Activated naive CD4-positive, alpha-beta T cell treated with anti-CD3 and anti-CD28 coated beads, Interleukin-2, amount 50 U/mL, for 24 hours (primary cell): ENCODE data around the gene PRPF38A.
A peak's percentile ranks its signal among the peaks of the same experiment; 100 is the strongest.

Experiments
- H3K27ac Mint-ChIP-seq: one replicate; pipeline ENCODE4 v1.8.0; 2021; ENCODE audit warnings: mild to moderate bottlenecking, mixed read lengths
- H3K27me3 Mint-ChIP-seq: one replicate; pipeline ENCODE4 v1.8.0; 2021; ENCODE audit warnings: mixed read lengths
- H3K36me3 Mint-ChIP-seq: one replicate; pipeline ENCODE4 v1.8.0; 2021; ENCODE audit warnings: mixed read lengths
- H3K4me1 Mint-ChIP-seq: one replicate; pipeline ENCODE4 v1.8.0; 2021; ENCODE audit warnings: mixed read lengths
- H3K4me3 Mint-ChIP-seq: one replicate; pipeline ENCODE4 v1.8.0; 2021; ENCODE audit warnings: mild to moderate bottlenecking, mixed read lengths
- H3K9me3 Mint-ChIP-seq: one replicate; pipeline ENCODE4 v1.8.0; 2021; ENCODE audit warnings: mixed read lengths

PRPF38A gene

GRCh38 chr1:52404116-52404974, at the start of gene PRPF38A, which contains the start of gene ORC1:
Gene PRPF38A (plus strand): TSS chr1:52404602. CDS start chr1:52404750, 148 bp downstream.
Gene ORC1 (minus strand): TSS chr1:52404423. CDS start chr1:52402223, 2,200 bp downstream.
- Mint-ChIP-seq H3K9me3 (no peaks in the 10 kb centered on the region), H3K27me3 (no peaks in the 10 kb centered on the region), H3K4me3 (peak within 1 kb of the TSS; percentile 100), H3K27ac (peak within 1 kb of the TSS; percentile 99), H3K4me1 (peaks cover 39% of the 10 kb centered on the region), H3K36me3 (peaks cover 21% of the 10 kb centered on the region)

- Mint-ChIP-seq H3K9me3 (no peaks in the 10 kb centered on the region), H3K27ac (peak overlapping the region; percentile 35), H3K4me3 (no peak overlapping the region), H3K27me3 (no peaks in the 10 kb centered on the region), H3K36me3 (peaks cover 8% of the 10 kb centered on the region), H3K4me1 (no peaks in the 10 kb centered on the region)
These were observed 49.0 kb upstream of the PRPF38A start for GRCh38 chr1:52355436-52355835.

DNA sequence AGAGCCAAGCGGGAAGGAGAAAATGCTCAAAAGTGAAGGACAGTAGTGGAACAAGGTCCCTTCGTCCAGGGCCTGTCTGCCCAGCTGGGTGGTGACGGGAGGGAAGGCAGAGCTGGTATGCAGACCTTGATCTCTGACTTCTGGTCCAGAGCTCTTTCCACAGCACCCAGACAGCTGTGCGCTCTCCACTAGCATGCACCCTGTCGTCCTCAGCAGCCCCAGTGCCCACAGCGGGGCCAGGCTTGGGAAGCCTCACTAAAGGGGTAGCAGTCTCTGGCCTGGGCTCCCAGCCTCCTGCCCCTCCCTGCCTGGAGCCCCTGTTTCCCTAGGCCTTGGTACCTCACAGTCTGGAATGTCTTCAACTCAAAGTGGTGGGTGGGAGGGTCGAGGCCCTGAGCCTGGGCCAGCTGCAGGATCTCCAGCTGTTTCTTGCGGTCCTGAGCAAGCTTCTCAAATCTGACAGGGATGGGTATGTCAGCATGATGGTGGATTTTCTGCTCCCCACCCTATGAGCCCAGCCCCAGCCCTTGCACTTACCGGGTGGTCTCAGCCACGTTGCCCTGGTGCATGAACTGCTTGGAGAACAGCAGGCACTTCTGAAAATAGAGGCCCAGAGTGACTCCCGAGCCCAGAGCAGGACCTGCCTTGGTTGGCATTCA, 48.4 kb upstream of the PRPF38A start:
- Mint-ChIP-seq H3K27ac (no peak overlapping the region), H3K4me1 (no peaks in the 10 kb centered on the region), H3K4me3 (no peak overlapping the region), H3K36me3 (peaks cover 8% of the 10 kb centered on the region), H3K27me3 (no peaks in the 10 kb centered on the region), H3K9me3 (no peaks in the 10 kb centered on the region)

DNA sequence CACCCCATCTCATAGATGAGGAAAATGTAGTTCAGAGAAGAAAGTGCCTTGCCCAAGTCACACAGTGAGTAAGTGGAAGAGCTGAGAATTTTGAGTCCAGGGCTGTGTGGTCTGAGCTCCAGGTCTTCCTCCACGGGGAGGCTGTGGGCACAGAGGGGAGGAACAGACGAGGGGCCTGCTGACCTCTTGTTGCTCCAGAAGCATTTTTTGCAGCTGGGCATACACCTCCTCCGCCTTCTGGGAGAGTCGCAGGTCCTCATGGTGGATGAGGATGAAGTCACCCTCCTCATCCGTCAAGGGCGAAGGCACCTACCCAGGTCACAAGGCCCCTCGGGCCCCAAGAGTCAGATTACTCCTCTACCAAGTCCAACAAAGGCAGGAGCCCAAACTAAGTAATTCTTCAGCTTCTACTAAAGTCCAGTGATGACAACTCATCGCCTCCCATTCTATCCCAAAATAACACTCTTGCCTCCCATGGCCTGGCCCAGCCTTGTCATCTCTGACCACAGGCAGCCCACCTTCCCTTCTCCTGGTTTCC, 47.5 kb upstream of the PRPF38A start:
- Mint-ChIP-seq H3K36me3 (peaks cover 13% of the 10 kb centered on the region), H3K27me3 (no peaks in the 10 kb centered on the region), H3K9me3 (no peaks in the 10 kb centered on the region), H3K4me1 (peaks cover 4% of the 10 kb centered on the region), H3K27ac (peak overlapping the region; percentile 25), H3K4me3 (no peak overlapping the region)

GRCh38 chr1:52357397-52357796, 47.0 kb upstream of the PRPF38A start:
- H3K4me1 Mint-ChIP-seq = peaks cover 5% of the 10 kb centered on the region
- no peaks in the 10 kb centered on the region for H3K27me3 Mint-ChIP-seq
- H3K9me3 Mint-ChIP-seq = no peaks in the 10 kb centered on the region
- peaks cover 13% of the 10 kb centered on the region for H3K36me3 Mint-ChIP-seq
- no peak overlapping the region for H3K4me3 Mint-ChIP-seq
- H3K27ac Mint-ChIP-seq = no peak overlapping the region

- Mint-ChIP-seq H3K27ac (no peak overlapping the region), H3K36me3 (peaks cover 15% of the 10 kb centered on the region), H3K27me3 (no peaks in the 10 kb centered on the region), H3K9me3 (no peaks in the 10 kb centered on the region), H3K4me1 (peaks cover 14% of the 10 kb centered on the region), H3K4me3 (no peak overlapping the region)
These were observed 45.4 kb upstream of the PRPF38A start for GRCh38 chr1:52358851-52359497.

DNA sequence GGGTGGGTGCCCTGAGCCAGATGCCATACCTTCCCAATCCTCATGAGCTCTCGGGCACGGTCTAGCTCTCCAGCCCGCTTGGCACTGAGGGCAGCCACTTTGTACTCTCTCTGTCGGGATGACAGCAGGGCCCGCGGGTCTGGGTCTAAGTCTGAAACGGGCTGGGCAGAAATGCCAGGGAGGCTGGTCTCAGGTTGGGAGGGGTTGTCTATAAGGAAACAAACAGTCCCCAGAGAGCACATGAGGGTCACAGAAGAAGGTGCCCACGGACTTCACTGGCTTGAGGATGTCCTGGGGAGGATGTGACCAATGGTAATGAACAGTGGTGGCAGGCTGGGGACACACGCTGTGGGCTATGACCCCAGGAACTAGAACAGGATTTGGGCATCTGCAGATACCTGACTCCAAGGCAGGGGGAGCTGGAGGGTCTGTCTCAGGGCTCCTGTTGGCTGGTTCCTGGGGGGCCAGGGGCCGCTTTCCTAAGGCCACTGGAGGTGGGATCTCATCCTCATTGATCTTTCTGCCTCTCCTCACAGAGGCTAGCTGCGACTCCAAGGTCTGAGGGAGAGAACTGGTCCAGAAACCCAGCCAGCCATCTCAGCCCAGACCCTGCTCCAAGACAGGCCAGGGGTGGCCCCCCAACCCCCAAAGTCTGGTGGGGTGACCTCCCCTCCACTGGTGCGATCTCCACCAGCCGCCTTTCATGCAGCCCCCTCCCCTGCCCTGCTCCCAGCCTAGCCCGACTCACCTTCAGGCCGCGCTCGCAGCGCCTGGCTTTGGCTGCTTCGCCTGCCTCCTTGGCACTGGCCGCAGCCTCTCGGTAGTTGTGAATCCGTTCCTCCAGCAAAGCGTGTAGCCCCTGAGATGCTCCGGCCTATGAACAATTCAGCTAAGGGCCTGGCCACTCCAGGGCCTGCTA, 44.5 kb upstream of the PRPF38A start:
- no peaks in the 10 kb centered on the region for H3K27me3 Mint-ChIP-seq
- peaks cover 21% of the 10 kb centered on the region for H3K4me1 Mint-ChIP-seq
- no peak overlapping the region for H3K27ac Mint-ChIP-seq
- H3K9me3 Mint-ChIP-seq = no peaks in the 10 kb centered on the region
- no peak overlapping the region for H3K4me3 Mint-ChIP-seq
- H3K36me3 Mint-ChIP-seq = peaks cover 15% of the 10 kb centered on the region

DNA sequence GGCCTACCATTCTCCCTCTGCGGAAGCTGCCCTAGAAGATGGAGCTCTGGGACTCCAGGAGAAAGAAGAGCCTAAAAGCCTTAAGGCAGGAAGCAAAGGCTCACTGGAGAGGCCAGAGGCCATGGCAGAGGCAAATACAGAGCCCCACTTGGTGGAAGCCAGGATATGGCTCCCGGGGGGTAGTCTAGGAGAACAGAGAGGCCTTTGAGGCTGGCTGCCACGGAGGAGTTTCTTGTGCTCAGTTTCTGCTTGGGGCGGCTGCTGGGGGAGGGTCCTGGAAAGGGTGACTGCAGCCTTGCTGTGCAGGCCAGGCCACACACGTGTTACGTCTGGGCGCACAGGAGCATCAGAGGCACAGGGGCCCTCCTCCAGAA, 43.8 kb upstream of the PRPF38A start:
- Mint-ChIP-seq H3K27ac (no peak overlapping the region), H3K4me3 (no peak overlapping the region), H3K36me3 (peaks cover 12% of the 10 kb centered on the region), H3K9me3 (no peaks in the 10 kb centered on the region), H3K4me1 (peaks cover 21% of the 10 kb centered on the region), H3K27me3 (no peaks in the 10 kb centered on the region)

DNA sequence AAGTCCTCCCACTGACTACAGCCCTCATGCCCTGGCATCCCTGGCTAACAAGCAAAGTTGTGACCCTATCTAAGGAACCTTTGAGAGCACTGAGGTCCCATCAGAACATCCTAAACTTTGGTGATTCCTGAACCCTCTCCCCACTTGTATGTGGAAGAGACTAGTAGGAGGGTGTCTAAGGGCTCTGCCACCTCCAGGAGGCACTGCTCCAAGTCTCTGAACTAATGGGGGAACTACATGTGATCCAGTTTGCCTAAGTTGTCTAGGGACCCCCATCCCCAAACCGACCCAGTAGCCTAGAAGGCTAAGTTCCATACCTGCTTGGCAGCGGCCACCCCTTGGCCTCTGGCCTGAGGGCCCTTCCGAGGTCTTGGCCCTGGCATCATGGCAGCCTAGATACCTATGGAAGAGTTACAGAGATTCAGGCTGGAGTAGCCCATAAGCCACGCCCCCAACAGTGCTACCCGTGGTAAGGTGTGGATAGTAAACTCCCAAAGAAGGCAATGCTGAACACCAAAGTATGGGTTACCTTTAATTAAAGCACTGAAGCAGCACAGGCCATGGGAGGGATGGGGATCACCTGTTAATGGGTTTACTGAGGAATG, 40.1 kb upstream of the PRPF38A start:
- H3K27me3 Mint-ChIP-seq = no peaks in the 10 kb centered on the region
- H3K9me3 Mint-ChIP-seq = no peaks in the 10 kb centered on the region
- H3K4me1 Mint-ChIP-seq = peaks cover 37% of the 10 kb centered on the region
- H3K27ac Mint-ChIP-seq = peak overlapping the region; percentile 76
- H3K36me3 Mint-ChIP-seq = peaks cover 6% of the 10 kb centered on the region
- peak overlapping the region; percentile 98 for H3K4me3 Mint-ChIP-seq

DNA sequence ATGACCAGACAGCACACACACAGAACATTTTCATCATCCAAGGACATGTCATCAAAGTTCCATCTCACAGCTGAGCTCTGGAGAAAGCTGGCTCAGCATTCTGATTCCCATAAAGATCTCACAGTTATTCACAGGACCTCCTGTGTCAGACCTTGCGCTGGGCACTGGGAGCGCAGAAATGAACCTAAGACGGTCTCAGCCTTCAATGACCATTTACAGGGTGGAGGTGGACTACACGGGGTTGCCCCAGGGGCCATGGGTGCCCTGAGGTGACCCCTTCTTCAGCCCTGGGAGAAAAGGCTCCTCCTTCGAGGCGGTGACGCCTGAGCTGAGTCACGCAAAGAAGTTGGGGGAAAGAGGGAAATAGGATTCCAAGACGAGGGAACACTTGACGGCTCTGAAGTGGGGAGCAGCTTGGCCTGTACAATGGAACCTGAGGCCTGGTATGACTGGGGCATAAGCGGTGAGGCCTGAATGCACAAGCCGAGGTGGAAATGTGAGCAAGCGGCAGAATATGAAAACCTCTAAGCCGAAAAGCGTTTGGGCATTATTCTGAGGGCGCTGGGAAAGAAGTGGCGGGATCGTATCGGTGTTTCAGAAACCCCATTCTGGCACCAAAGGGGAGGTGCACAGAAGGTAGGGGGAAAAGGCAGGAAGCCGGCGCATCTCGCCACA, 39.2 kb upstream of the PRPF38A start:
- Mint-ChIP-seq H3K4me3 (peak overlapping the region; percentile 98), H3K9me3 (no peaks in the 10 kb centered on the region), H3K4me1 (peaks cover 38% of the 10 kb centered on the region), H3K36me3 (peaks cover 6% of the 10 kb centered on the region), H3K27ac (peak overlapping the region; percentile 94), H3K27me3 (no peaks in the 10 kb centered on the region)

- H3K4me1 Mint-ChIP-seq = peaks cover 38% of the 10 kb centered on the region
- peak within 1 kb of the TSS; percentile 94 for H3K27ac Mint-ChIP-seq
- H3K4me3 Mint-ChIP-seq = peak within 1 kb of the TSS; percentile 98
- H3K27me3 Mint-ChIP-seq = no peaks in the 10 kb centered on the region
- H3K9me3 Mint-ChIP-seq = no peaks in the 10 kb centered on the region
- H3K36me3 Mint-ChIP-seq = peaks cover 6% of the 10 kb centered on the region
These were observed 38.5 kb upstream of the PRPF38A start, which contains the start of gene CC2D1B for GRCh38 chr1:52365746-52366516. Gene CC2D1B (minus strand): TSS chr1:52366205. CDS start chr1:52364620, 1,585 bp downstream.

DNA sequence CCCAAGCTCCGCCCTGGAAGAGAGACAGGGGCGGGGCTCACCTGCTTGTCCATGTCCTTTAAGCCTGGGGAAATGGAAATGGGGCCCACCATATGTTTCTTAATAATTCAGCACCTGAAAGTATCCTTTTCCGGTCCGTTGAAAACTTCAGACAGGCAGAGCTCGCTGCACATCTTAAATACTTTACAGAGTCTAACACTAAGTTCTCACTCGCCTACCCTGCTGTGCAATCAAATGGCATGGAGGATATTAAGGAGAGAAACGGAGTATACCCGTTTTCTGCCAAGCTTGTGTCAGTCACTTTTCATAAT, 37.9 kb upstream of the PRPF38A start:
- H3K36me3 Mint-ChIP-seq = peaks cover 5% of the 10 kb centered on the region
- no peaks in the 10 kb centered on the region for H3K27me3 Mint-ChIP-seq
- H3K27ac Mint-ChIP-seq = peak overlapping the region; percentile 79
- H3K4me1 Mint-ChIP-seq = peaks cover 38% of the 10 kb centered on the region
- peak overlapping the region; percentile 98 for H3K4me3 Mint-ChIP-seq
- H3K9me3 Mint-ChIP-seq = no peaks in the 10 kb centered on the region

DNA sequence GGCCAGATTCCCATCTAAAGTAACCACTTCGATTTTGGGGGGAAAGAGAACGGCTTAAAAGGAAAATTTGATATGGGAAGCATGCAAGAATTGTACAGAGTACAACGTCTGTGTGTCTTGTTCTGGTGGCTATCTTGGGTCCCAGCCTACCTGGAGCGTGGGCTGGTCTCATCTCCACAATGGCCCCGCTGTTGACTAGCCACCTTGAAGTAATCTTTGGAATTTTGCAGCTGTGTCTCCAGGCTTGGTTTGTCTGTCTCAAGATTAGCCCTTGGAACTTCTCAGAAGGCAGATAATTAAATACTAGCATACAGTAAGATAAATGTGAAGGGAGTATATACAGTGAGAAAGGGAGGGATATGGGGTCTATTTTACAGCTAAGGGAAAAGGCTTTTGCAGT, 37.1 kb upstream of the PRPF38A start:
- Mint-ChIP-seq H3K27ac (peak overlapping the region; percentile 35), H3K9me3 (no peaks in the 10 kb centered on the region), H3K27me3 (no peaks in the 10 kb centered on the region), H3K36me3 (peaks cover 2% of the 10 kb centered on the region), H3K4me3 (peak overlapping the region; percentile 49), H3K4me1 (peaks cover 34% of the 10 kb centered on the region)
